ENCODE data around the gene KMT2C. TPM values are rescaled to one million over a fixed set of nuclear protein-coding genes. Genes with fewer than 3 reads are reported as not detected.

The KMT2C gene
- total RNA-seq, 1 donor from 2014 or later: 66.3 TPM

GRCh38 chr7:152117356-152117755, 318.4 kb downstream of the KMT2C start:
- intact Hi-C loops (cut with micrococcal nuclease): no loop called here

- intact Hi-C loops (cut with micrococcal nuclease): no loop called here
Measured at GRCh38 chr7:152115021-152115718, 320.6 kb downstream of the KMT2C start.

GRCh38 chr7:152112829-152113228, 323.0 kb downstream of the KMT2C start:
- intact Hi-C loops (cut with micrococcal nuclease): no loop called here

- intact Hi-C loops (cut with micrococcal nuclease): no loop called here
Measured at GRCh38 chr7:152108359-152108758, 327.4 kb downstream of the KMT2C start.

- intact Hi-C loops (cut with micrococcal nuclease): no loop called here
Measured at GRCh38 chr7:152107945-152108344, 327.9 kb downstream of the KMT2C start.

- intact Hi-C loops (cut with micrococcal nuclease): no loop called here
Measured at GRCh38 chr7:152106990-152107389, 328.8 kb downstream of the KMT2C start.

GRCh38 chr7:152105205-152105604, 330.6 kb downstream of the KMT2C start:
- intact Hi-C loops (cut with micrococcal nuclease): no loop called here

GRCh38 chr7:152103691-152104090, 332.1 kb downstream of the KMT2C start:
- intact Hi-C loops (cut with micrococcal nuclease): no loop called here

GRCh38 chr7:152103066-152103465, 332.7 kb downstream of the KMT2C start:
- intact Hi-C loops (cut with micrococcal nuclease): no loop called here

- intact Hi-C loops (cut with micrococcal nuclease): no loop called here
Measured at GRCh38 chr7:152097330-152097729, 338.5 kb downstream of the KMT2C start.

GRCh38 chr7:152095771-152096170, 340.0 kb downstream of the KMT2C start:
- intact Hi-C loops (cut with micrococcal nuclease): no loop called here

- intact Hi-C loops (cut with micrococcal nuclease): no loop called here
Measured at GRCh38 chr7:152093717-152094116, 342.1 kb downstream of the KMT2C start.

GRCh38 chr7:152090747-152091146, 345.1 kb downstream of the KMT2C start:
- intact Hi-C loops (cut with micrococcal nuclease): no loop called here

GRCh38 chr7:152089183-152089582, 346.6 kb downstream of the KMT2C start:
- intact Hi-C loops (cut with micrococcal nuclease): no loop called here

- intact Hi-C loops (cut with micrococcal nuclease): no loop called here
Measured at GRCh38 chr7:152086513-152086912, 349.3 kb downstream of the KMT2C start.

- intact Hi-C loops (cut with micrococcal nuclease): no loop called here
Measured at GRCh38 chr7:152085131-152085530, 350.7 kb downstream of the KMT2C start.

Other genes starting within 250 kb of the KMT2C start
- 19.9 and 20.2 TPM in 2 replicates for gene XRCC2, start 240.1 kb upstream of the KMT2C start, total RNA-seq

Data from T-helper 2 cell treated with Interferon-gamma antibody and Interleukin-4, amounts not matched to agents 100 ng/mL and 5 ng/mL, for 36 hours (primary cell).